HG02571 (cell line): ENCODE results near the gene ETV5.

ENCODE experiments used
- ATAC-seq: cut with Tn5 transposase; IDR thresholded peaks from one replicate; pipeline ENCODE4 v1.9.1; 2021; ENCODE audit warnings: mild to moderate bottlenecking, moderate library complexity; ENCODE audit not compliant: unreplicated experiment

ETV5 gene

DNA sequence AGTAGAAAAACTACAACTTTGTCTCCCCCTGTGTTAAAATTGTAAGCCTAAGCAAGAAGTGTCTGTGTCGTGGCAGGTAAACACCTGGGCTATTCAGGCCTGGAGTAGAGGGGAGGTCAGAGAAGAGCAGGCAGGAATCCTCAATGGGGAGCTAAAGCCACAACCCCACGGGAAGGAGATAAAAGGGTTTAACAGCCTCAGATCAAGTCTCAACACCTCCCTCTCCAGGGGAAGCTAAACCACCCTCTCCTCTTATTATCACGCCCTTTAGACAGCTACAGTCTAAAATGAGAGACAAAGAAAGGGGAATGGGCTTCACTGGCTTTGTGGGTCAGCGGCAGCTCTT is 11.6 kb downstream of the ETV5 start:
- no peak for ATAC-seq

- ATAC-seq, result no peak
Measured at GRCh38 chr3:186096290-186096689, 12.6 kb downstream of the ETV5 start.

- ATAC-seq, result no peak
Measured at GRCh38 chr3:186095561-186096081, 13.3 kb downstream of the ETV5 start.

DNA sequence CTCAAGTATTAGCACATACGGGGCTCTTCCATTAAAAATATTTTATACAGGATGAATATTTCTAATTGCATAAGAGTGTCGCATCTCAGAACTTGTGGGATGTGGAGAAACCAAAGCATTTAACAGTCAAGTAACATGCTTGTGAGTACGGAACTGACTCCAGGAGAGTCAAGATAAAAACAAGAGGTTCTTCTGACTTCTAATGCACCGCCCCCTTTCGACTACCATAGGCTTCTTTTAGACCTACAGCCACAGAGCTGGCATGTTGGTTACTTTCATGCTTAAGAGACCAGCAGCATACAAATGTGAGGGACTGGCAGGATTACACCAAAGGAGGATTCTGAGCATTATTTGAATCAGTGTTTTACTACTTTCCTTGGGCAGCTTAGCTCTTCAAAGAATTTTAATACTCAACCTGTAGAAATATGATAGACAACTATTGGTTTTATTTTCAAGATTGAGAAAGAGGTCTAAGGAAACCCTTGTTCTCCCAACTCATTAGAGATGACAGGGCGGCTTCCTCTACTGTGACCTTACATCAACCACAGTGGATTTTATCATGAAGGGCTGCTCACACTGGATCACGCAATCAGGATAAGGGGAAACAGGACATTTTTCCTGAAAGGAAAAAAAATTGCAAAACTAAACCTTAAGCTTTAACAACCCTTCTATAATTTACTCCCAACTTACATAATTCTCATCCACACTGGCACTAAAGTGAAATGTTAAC is 14.0 kb downstream of the ETV5 start:
- ATAC-seq, result no peak

DNA sequence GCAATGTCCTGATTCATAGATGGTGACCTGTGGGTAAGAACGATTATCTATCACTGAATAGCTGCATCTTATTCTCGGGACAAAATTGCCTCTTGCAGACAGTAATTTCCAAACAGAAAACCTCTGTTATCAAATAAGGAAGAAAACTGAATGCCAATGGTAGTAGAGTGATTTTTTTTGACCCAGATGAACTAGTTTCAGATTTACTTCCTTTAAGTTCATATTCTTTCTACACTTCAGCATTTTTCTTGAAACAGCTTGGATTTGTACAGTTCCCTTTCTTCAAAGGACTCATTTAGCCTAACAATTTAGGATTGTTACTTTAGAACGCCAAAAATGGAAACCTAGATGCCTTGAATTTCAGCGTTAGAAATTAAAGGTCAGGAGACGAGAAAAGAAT is 14.6 kb downstream of the ETV5 start:
- no peak for ATAC-seq

DNA sequence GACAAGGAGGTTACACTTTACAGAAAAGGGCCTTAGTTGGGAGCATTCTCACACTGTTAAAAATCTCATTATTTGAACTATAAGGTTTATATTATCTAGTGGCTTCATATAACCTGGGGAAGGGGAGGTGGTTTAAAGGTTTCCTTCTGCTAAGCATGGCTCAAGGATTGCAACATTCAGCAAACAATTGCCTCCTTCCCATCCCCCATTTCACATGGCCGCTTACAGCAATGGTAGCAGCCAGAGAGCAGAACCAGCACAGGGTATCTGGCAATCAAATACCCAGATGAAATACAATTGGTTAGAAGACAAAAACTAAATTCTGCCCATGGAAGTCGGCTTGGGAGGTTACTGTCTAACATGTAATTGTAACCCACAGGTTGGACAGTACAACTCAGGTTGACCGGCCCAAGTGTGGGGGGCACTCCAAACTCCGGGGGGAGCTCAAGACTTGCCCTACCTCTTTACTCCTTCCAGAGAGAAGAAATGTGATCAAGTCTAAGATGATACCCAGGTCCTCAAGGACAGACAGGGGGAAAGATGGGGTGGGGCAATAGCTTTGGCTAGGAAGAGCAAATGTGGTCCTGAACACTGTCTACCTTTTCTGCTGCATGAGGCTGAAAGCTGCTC is 15.5 kb downstream of the ETV5 start:
- no peak for ATAC-seq

DNA sequence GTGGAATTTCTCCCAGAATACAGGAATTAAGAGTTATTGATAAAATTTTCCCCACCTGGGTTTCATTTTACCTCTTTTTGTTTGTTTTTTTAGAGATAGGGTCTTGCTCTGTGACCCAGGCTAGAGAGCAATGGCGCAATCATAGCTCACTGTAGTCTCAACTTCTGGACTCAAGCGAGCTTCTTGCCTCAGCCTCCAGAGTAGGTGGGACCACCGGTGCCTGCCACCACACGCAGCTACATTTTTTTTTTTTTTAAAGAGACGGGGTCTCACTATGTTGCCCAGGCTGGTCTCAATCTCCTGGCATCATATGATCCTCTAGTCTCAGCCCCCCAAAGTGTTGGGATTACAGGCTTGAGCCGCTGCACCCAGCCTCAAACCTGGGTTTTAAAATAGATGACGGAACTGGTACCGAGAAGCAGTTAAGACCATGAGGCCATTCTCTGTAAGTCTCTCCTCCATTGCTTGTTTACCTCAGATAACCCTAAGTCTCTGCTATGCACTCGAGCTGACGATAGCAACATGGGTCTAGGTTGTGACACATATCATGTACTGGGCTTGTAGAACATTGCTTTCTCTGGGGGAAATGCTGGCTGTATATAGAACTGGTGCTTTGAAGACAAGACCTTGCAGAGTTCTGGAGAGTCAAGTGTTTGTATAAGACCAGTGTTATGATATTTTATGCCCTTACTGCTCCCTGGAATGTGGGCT is 16.4 kb downstream of the ETV5 start:
- ATAC-seq, result no peak

- ATAC-seq, result no peak
Measured at GRCh38 chr3:186090901-186091300, 18.0 kb downstream of the ETV5 start.

GRCh38 chr3:186088335-186088734 is 20.6 kb downstream of the ETV5 start:
- no peak for ATAC-seq

GRCh38 chr3:186084264-186084663 is 24.6 kb downstream of the ETV5 start:
- ATAC-seq, result no peak

DNA sequence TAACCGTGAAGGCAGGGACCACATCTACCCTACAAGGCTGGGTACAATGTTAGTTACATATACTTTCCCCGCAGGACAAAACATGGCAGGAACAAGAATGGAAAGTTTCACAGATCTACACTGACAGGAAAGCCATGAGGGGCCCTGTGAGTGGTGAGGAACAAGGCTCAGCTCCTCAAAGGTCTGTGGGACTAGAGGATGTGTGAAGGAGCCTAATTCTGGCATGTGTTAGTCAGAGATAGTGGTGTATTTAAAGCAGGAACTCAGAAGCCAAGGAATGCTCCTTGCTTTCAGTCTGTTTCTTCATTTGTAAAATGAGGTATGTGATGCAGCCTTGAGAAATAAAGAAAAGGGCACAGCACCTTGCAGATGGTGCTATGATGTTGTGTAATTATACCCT is 25.1 kb downstream of the ETV5 start:
- ATAC-seq, result no peak

DNA sequence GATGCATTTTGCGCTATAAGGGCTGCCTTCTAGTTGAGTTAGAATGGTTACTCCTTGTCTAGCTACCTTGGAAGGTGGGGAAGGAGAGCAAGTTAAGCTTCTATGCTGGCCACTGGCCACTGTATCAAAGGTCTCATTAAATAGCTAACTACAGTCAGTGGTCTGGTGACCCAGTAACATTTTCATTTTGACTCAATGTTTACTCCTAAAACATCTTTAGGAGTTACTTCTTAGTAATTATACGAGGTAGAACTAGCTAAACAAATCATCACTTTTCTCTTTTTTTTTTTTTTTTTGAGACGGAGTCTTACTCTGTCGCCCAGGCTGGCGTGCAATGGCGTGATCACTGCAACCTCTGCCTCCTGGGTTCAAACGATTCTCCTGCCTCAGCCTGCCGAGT is 26.7 kb downstream of the ETV5 start:
- no peak for ATAC-seq

- ATAC-seq, result no peak
Measured at GRCh38 chr3:186081678-186082077, 27.2 kb downstream of the ETV5 start.

DNA sequence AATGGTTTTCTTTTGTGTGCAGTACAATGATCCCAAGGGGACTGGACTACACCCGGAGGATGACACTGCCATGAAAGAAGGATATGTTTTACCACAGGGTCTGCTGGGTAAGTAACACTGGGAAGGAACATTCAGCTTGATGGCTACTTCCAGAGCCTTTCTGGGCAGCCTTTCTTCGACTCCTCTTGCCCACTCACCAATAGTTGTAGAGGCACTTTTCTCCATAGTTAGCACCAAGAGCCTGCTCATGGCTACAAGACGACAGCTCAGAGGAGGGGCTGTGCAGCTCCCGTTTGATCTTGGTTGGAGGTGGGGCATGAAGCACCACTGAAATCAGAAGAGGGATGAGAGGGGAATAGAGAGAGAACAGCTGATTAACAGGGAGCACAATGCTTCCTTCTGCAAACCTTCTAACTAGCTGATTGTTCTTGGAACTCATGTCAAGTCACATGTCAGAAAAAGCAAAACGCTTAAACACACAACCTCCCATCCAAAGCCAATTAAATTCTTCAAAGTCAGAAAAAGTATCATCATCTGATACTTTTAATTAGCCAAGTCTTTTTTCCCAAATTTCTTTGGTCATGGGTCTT is 27.9 kb downstream of the ETV5 start:
- no peak for ATAC-seq

GRCh38 chr3:186079925-186080324 is 29.0 kb downstream of the ETV5 start:
- ATAC-seq, result no peak

DNA sequence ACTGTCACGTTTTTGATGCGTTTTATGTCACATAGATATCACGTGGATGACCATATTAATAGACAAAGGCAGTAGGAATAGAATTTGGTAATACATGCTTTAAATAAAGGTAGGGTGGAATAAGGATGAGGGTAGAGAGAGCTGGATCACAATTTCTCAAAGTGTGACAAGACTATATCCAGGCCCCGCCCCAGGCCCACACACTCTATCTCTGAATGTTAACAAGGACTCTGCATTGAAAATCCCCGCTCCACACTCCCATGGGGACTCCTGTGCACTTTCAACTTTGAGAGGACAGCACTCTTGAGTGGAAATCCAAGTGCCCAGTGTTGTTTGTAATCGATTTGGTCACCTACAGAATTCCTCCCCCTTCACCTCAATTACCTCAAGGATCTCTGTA is 31.4 kb downstream of the ETV5 start:
- ATAC-seq, result no peak

DNA sequence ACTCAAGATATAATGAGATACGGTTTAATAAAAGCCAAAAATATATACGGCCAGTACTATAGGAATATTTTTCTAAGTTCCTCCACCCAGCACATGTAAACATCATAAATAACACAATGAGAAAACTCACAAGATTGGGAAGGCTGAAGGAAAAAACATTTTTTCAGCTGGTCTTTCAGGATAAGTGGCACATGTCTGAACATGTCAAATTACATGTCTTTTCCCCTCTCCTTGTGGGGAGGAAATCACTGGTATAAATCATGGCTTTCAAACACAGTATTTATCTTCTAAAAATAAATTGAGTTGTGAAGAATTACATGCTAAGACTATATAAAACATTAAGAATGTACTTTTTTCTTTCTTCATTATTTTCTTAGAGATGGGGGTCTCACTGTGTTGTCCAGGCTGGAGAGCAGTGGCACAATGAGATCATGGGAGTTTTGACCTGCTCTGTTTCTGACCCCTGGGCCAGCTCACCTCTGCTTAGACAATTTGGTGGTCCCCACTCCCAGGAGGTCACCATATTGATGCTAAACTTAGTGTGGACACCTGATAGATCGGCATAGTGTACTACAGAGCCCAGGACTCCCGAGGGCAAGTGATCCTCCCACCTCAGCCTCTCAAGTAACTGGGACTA is 32.8 kb downstream of the ETV5 start:
- ATAC-seq, result no peak

GRCh38 chr3:186075489-186075888 is 33.4 kb downstream of the ETV5 start:
- no peak for ATAC-seq

DNA sequence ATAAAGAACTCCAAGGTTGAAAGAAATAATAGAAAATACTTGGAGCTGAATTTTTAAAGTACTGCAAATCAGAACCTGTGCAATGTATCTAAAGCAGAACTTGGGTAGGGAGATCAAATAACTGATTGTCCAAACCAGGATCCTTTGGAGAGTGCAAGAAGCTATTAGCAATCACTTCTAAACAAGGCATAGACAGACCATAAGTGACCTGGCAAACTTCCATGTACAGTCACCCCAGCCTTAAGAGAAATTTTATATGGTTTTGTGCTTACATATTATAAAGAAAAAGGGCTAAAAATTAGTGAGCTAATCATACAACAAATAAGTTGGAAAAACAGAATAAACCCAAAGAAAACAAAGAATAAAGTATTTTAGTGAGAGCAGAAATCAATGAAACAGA is 35.2 kb downstream of the ETV5 start:
- ATAC-seq, result no peak

DNA sequence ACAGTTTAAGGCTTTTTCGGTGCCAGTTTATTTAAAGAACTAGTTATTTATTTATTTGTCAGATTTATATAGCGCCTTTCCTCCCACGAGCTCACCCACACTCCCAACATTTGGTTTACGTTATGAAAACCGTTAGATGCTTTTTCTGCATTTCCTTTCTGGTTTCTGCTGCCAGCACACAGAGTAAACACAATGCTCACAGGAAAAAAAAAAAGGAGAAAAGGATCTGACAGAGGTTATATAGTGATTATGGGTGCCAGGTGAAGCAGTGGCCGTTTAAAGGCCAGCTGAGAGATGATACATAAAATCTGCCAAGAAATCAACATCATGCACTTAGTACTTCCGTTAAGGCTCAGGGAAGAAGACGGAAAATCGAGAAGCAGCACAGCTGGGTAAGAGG is 37.9 kb downstream of the ETV5 start:
- no peak for ATAC-seq

- no peak for ATAC-seq
Measured at GRCh38 chr3:186070550-186070949, 38.3 kb downstream of the ETV5 start.
